HepG2 (cell line): ENCODE data around the gene BORCS5. TPM values are rescaled to one million over a fixed set of nuclear protein-coding genes. Genes with fewer than 3 reads are reported as not detected.

ENCODE experiments used
- ATAD3A ChIP-seq: sonication (generic); formaldehyde crosslinking; IDR thresholded peaks from 2 replicates; pipeline ENCODE4 v1.4.0; 2020; ENCODE audit warnings: missing genetic modification reagents
- GATAD2A ChIP-seq: IDR thresholded peaks from 2 replicates; pipeline ENCODE4 v1.6.1; 2016
- IKZF4 ChIP-seq: sonication (generic); formaldehyde crosslinking; IDR thresholded peaks from 2 replicates; pipeline ENCODE4 v1.5.1; 2020; ENCODE audit warnings: borderline replicate concordance, mild to moderate bottlenecking, low read depth, missing genetic modification reagents; ENCODE audit errors: not compliant biosample characterization
- KDM4B ChIP-seq: sonication (generic); formaldehyde crosslinking; IDR thresholded peaks from 2 replicates; pipeline ENCODE4 v1.4.0; 2020; ENCODE audit warnings: missing genetic modification reagents
- MIER2 ChIP-seq: IDR thresholded peaks from 2 replicates; pipeline ENCODE4 v1.6.1; 2016; ENCODE audit warnings: missing biosample characterization, missing genetic modification reagents
- NRL ChIP-seq: sonication (generic); formaldehyde crosslinking; IDR thresholded peaks from 2 replicates; pipeline ENCODE4 v1.5.0; 2020; ENCODE audit warnings: missing genetic modification reagents, mild to moderate bottlenecking, moderate library complexity, borderline replicate concordance
- SIN3B ChIP-seq: fragments of 150-350 bp; IDR thresholded peaks from 2 replicates; pipeline ENCODE4 v1.6.1; 2014; ENCODE audit warnings: low read length
- ZBTB8A ChIP-seq: sonication (generic); formaldehyde crosslinking; IDR thresholded peaks from 2 replicates; pipeline ENCODE4 v1.4.0; 2020; ENCODE audit warnings: mild to moderate bottlenecking, low read depth, missing genetic modification reagents, borderline replicate concordance
- ZNF121 ChIP-seq: sonication (generic); formaldehyde crosslinking; IDR thresholded peaks from 2 replicates; pipeline ENCODE4 v1.5.0; 2020; ENCODE audit warnings: mild to moderate bottlenecking, missing genetic modification reagents
- ZNF44 ChIP-seq: sonication (generic); formaldehyde crosslinking; IDR thresholded peaks from 2 replicates; pipeline ENCODE4 v1.5.1; 2020; ENCODE audit warnings: mild to moderate bottlenecking, missing genetic modification reagents
- ZNF703 ChIP-seq: sonication (generic); formaldehyde crosslinking; IDR thresholded peaks from 2 replicates; pipeline ENCODE4 v1.5.1; 2020; ENCODE audit warnings: missing genetic modification reagents, mild to moderate bottlenecking, moderate library complexity, borderline replicate concordance
- ZNF749 ChIP-seq: sonication (generic); formaldehyde crosslinking; IDR thresholded peaks from 2 replicates; pipeline ENCODE4 v1.8.0; 2022; ENCODE audit warnings: mild to moderate bottlenecking, missing genetic modification reagents, moderate library complexity, borderline replicate concordance
- ZSCAN21 ChIP-seq: sonication (generic); formaldehyde crosslinking; IDR thresholded peaks from 2 replicates; pipeline ENCODE4 v1.8.0; 2022; ENCODE audit warnings: mild to moderate bottlenecking, missing genetic modification reagents, moderate library complexity, borderline replicate concordance
- polyA plus RNA-seq, 8 experiments: library from polyadenylated mRNA; depleted of rRNA in 3 of 8; stranded (reverse) in 7 of 8; unstranded in 1 of 8; fragments of >200 nt; fragmentation: Illumina TruSeq in 4 of 8; extraction: Trizol in 4 of 8; gene quantifications; 2 replicates each; pipeline versions ENCODE4 v1.2.1 to v1.2.3, GENCODE V29; 2011 to 2016; ENCODE audit warnings: low read depth in 4 of 8, missing spikeins in 1 of 8, mixed read lengths in 1 of 8; ENCODE audit not compliant: insufficient read depth in 1 of 8
- total RNA-seq, 5 experiments: library from RNA; depleted of rRNA; stranded (reverse); fragments of >200 nt; fragmentation: Illumina TruSeq; extraction: Trizol; gene quantifications; 2 replicates each; pipeline ENCODE4 v1.2.3, GENCODE V29; 2016; ENCODE audit warnings: low read depth in 1 of 5
- TF ChIP-seq, protein P1 (sequence below): sonication (generic); formaldehyde crosslinking; IDR thresholded peaks from one replicate; pipeline ENCODE4 v1.5.1; 2020; ENCODE audit warnings: mild to moderate bottlenecking, missing genetic modification reagents; ENCODE audit errors: not compliant biosample characterization
- TF ChIP-seq, protein P2 (sequence below): sonication (generic); formaldehyde crosslinking; IDR thresholded peaks from 2 replicates; pipeline ENCODE4 v1.8.1; 2023; ENCODE audit warnings: missing genetic modification reagents, inconsistent platforms, borderline replicate concordance
- TF ChIP-seq, protein P3 (sequence below): sonication (generic); formaldehyde crosslinking; IDR thresholded peaks from 2 replicates; pipeline ENCODE4 v1.8.0; 2023; ENCODE audit warnings: mild to moderate bottlenecking, missing genetic modification reagents
- TF ChIP-seq, protein P4 (sequence below): sonication (generic); formaldehyde crosslinking; IDR thresholded peaks from 2 replicates; pipeline ENCODE4 v1.5.1; 2020; ENCODE audit warnings: missing genetic modification reagents, mild to moderate bottlenecking, borderline replicate concordance

BORCS5 gene
- total and polyA plus RNA-seq, 2 of the 13 experiments (the other 11 are each of a cell fraction or from before 2014, with no cell fraction given), result 3.9 to 4.7 TPM

DNA sequence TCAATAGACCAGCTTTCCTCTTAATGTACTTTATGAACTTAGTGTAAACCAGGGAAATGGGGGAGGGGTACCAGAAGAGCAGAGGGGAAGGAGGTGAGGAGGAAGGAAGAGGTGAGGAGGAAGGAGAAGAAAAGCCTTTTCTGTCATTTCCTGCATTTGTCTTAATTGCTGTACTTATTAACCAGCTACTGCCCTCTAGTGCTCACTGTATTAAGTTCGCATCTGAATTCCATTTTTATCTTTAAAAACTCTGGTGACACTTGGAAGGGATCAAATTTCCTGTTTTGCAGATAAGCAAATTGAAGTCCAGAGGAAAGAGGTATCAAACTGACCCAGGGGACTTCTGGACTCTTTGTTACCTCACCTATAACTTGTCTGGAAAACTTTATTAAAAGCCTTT lies 29.1 kb upstream of the BORCS5 start (continued):
- TF ChIP-seq, protein P1, sequence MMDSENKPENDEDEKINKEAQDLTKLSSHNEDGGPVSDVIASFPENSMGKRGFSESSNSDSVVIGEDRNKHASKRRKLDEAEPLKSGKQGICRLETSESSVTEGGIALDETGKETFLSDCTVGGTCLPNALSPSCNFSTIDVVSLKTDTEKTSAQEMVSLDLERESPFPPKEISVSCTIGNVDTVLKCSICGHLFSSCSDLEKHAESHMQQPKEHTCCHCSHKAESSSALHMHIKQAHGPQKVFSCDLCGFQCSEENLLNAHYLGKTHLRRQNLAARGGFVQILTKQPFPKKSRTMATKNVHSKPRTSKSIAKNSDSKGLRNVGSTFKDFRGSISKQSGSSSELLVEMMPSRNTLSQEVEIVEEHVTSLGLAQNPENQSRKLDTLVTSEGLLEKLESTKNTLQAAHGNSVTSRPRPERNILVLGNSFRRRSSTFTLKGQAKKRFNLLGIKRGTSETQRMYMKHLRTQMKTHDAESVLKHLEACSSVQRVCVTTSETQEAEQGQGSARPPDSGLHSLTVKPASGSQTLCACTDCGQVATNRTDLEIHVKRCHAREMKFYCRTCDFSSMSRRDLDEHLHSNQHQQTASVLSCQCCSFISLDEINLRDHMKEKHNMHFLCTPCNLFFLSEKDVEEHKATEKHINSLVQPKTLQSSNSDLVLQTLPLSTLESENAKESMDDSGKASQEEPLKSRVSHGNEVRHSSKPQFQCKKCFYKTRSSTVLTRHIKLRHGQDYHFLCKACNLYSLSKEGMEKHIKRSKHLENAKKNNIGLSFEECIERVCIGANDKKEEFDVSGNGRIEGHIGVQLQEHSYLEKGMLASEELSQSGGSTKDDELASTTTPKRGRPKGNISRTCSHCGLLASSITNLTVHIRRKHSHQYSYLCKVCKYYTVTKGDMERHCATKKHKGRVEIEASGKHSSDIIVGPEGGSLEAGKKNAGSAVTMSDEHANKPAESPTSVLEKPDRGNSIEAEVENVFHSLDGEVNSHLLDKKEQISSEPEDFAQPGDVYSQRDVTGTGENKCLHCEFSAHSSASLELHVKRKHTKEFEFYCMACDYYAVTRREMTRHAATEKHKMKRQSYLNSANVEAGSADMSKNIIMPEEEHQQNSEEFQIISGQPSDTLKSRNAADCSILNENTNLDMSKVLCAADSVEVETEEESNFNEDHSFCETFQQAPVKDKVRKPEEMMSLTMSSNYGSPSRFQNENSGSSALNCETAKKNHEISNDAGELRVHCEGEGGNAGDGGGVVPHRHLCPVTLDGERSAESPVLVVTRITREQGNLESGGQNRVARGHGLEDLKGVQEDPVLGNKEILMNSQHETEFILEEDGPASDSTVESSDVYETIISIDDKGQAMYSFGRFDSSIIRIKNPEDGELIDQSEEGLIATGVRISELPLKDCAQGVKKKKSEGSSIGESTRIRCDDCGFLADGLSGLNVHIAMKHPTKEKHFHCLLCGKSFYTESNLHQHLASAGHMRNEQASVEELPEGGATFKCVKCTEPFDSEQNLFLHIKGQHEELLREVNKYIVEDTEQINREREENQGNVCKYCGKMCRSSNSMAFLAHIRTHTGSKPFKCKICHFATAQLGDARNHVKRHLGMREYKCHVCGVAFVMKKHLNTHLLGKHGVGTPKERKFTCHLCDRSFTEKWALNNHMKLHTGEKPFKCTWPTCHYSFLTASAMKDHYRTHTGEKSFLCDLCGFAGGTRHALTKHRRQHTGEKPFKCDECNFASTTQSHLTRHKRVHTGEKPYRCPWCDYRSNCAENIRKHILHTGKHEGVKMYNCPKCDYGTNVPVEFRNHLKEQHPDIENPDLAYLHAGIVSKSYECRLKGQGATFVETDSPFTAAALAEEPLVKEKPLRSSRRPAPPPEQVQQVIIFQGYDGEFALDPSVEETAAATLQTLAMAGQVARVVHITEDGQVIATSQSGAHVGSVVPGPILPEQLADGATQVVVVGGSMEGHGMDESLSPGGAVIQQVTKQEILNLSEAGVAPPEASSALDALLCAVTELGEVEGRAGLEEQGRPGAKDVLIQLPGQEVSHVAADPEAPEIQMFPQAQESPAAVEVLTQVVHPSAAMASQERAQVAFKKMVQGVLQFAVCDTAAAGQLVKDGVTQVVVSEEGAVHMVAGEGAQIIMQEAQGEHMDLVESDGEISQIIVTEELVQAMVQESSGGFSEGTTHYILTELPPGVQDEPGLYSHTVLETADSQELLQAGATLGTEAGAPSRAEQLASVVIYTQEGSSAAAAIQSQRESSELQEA (CRISPR knock-in tag), result no peak
- TF ChIP-seq NRL (CRISPR knock-in tag) (no peak), ZSCAN21 (CRISPR knock-in tag) (no peak), ZNF749 (no peak), ZNF703 (CRISPR knock-in tag) (no peak), SIN3B (no peak), MIER2 (CRISPR knock-in tag) (no peak), IKZF4 (CRISPR knock-in tag) (no peak), ZBTB8A (no peak), GATAD2A (CRISPR knock-in tag) (0 out of 2 replicates have a peak, but pooled peaks have one; percentile 12), KDM4B (CRISPR knock-in tag) (no peak), ZNF44 (CRISPR knock-in tag) (no peak), ATAD3A (CRISPR knock-in tag) (no peak), ZNF121 (CRISPR knock-in tag) (no peak)
- TF ChIP-seq, protein P2, sequence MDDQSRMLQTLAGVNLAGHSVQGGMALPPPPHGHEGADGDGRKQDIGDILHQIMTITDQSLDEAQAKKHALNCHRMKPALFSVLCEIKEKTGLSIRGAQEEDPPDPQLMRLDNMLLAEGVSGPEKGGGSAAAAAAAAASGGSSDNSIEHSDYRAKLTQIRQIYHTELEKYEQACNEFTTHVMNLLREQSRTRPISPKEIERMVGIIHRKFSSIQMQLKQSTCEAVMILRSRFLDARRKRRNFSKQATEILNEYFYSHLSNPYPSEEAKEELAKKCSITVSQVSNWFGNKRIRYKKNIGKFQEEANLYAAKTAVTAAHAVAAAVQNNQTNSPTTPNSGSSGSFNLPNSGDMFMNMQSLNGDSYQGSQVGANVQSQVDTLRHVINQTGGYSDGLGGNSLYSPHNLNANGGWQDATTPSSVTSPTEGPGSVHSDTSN (CRISPR knock-in tag), result no peak
- TF ChIP-seq, protein P3, sequence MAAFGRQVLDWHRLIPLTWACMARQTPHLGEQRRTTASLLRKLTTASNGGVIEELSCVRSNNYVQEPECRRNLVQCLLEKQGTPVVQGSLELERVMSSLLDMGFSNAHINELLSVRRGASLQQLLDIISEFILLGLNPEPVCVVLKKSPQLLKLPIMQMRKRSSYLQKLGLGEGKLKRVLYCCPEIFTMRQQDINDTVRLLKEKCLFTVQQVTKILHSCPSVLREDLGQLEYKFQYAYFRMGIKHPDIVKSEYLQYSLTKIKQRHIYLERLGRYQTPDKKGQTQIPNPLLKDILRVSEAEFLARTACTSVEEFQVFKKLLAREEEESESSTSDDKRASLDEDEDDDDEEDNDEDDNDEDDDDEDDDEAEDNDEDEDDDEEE (CRISPR knock-in tag), result no peak
- TF ChIP-seq, protein P4, sequence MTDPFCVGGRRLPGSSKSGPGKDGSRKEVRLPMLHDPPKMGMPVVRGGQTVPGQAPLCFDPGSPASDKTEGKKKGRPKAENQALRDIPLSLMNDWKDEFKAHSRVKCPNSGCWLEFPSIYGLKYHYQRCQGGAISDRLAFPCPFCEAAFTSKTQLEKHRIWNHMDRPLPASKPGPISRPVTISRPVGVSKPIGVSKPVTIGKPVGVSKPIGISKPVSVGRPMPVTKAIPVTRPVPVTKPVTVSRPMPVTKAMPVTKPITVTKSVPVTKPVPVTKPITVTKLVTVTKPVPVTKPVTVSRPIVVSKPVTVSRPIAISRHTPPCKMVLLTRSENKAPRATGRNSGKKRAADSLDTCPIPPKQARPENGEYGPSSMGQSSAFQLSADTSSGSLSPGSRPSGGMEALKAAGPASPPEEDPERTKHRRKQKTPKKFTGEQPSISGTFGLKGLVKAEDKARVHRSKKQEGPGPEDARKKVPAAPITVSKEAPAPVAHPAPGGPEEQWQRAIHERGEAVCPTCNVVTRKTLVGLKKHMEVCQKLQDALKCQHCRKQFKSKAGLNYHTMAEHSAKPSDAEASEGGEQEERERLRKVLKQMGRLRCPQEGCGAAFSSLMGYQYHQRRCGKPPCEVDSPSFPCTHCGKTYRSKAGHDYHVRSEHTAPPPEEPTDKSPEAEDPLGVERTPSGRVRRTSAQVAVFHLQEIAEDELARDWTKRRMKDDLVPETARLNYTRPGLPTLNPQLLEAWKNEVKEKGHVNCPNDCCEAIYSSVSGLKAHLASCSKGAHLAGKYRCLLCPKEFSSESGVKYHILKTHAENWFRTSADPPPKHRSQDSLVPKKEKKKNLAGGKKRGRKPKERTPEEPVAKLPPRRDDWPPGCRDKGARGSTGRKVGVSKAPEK (CRISPR knock-in tag), result no peak
